ENCODE measurements around the gene HDLBP.
A peak's percentile ranks its signal among the peaks of the same experiment; 100 is the strongest.

HDLBP gene

DNA sequence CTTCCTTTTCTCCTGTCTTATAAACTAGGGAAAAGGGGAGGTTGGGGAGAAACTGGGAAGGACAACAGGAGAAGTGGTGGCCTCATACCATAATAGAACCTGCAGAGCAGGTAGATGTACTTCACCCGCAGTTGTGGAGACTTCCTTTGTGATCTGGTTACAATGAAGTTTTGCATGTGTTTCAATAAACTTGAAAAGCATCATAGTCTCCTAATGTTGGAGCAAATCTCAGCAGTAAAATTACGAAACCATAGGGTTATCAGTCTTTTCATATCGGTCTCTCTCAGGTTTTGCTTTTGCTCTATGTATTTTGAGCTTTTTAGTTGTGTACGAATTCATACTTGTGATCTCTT, 96.5 kb downstream of the HDLBP start:
- Histone ChIP-seq H3K36me3 (ENCODE audit: control insufficient read depth, insufficient read depth, low read length) (no peaks in the 10 kb centered on the region), H3K9me3 (ENCODE audit: control insufficient read depth, insufficient read depth, low read length) (no peaks in the 10 kb centered on the region), H3K4me1 (ENCODE audit: control insufficient read depth, insufficient read depth, low read length) (no peaks in the 10 kb centered on the region; the same call in 1 of the 2 replicates), H3K27ac (ENCODE audit: low read length) (no peak overlapping the region), H3K27me3 (ENCODE audit: control insufficient read depth, insufficient read depth, low read length) (no peaks in the 10 kb centered on the region), H3K4me3 (ENCODE audit: low read length) (no peak overlapping the region; the same call in 1 of the 2 replicates)
- no CpG with 5 or more reads among the region's 4 CpGs for WGBS (ENCODE audit: insufficient coverage, insufficient read length)
- no peak for DNase-seq (ENCODE audit: low read depth, low spot score)

DNA sequence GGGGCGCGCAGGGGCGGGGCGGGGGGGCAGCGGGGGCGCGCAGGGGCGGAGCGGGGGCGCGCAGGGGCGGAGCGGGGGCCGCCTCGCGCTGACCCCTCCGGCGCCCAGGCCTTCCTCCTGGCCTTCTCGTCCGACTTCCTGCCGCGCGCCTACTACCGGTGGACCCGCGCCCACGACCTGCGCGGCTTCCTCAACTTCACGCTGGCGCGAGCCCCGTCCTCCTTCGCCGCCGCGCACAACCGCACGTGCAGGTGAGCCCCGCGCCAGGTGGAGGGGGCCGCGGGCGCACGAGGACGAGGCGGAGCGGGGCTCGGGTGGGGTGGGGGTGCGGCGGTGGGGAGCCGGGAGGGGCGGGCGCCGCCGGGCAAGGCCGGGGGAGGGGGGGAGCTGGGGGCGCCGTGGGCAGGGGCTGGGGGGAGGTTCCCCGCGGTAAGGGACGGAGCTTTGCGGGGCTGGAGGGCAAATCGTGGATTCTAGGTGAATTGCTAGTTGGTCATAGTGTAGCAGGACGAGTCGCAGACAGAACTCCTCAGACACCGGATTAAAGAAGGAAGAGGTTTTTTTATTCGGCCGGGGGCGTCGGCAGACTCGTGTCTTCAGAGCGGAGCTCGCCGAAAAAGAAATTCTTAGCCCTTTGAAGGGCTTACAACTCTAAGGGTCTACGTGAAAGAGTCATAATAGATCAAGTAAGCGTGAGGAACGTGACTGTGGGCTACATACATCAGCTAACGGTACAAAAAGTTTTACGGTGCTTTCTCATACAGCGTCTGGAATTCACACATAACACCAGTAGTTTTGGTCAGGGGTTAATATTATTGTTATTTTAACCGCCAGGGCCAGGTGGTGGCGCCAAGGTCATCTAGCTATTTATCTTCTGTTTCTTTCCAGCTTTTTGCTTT, 97.1 kb downstream of the HDLBP start:
- Histone ChIP-seq H3K27ac (ENCODE audit: low read length) (no peak overlapping the region), H3K9me3 (ENCODE audit: control insufficient read depth, insufficient read depth, low read length) (no peaks in the 10 kb centered on the region), H3K4me3 (ENCODE audit: low read length) (peak overlapping the region; percentile 70; the same call in 1 of the 2 replicates), H3K4me1 (ENCODE audit: control insufficient read depth, insufficient read depth, low read length) (no peaks in the 10 kb centered on the region; the same call in 1 of the 2 replicates), H3K36me3 (ENCODE audit: control insufficient read depth, insufficient read depth, low read length) (no peaks in the 10 kb centered on the region), H3K27me3 (ENCODE audit: control insufficient read depth, insufficient read depth, low read length) (no peaks in the 10 kb centered on the region)
- no peak for DNase-seq (ENCODE audit: low read depth, low spot score)
- WGBS (ENCODE audit: insufficient coverage, insufficient read length): no CpG with 5 or more reads among the region's 83 CpGs

DNA sequence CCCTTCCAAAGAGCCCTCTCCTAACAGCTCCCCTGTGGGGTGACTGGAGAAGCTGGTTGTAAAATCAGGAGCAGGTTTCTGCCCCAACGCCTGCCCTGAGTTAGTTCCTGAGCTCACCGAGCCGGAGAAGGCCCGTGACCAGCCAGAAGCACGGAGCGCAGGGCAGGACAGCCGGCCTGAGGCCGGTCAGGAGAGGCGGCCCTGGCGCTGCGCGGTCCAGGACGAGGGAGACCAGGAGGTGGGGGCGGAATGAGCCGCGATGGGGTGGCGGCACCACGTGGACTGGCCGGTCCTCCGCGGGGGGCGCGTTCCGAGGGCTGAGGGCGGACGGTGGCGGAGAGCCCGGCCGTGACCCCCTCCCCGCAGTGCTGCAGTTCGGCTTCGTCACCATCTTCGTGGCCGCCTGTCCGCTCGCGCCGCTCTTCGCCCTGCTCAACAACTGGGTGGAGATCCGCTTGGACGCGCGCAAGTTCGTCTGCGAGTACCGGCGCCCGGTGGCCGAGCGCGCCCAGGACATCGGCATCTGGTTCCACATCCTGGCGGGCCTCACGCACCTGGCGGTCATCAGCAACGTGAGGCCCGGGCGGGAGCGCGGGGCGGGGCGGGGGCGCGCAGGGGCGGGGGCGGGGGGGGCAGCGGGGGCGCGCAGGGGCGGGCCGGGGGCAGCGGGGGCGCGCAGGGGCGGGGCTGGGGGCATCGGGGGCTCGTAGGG, 98.0 kb downstream of the HDLBP start:
- DNase-seq (ENCODE audit: low read depth, low spot score): no peak
- Histone ChIP-seq H3K9me3 (ENCODE audit: control insufficient read depth, insufficient read depth, low read length) (no peaks in the 10 kb centered on the region), H3K27me3 (ENCODE audit: control insufficient read depth, insufficient read depth, low read length) (no peaks in the 10 kb centered on the region), H3K4me1 (ENCODE audit: control insufficient read depth, insufficient read depth, low read length) (no peaks in the 10 kb centered on the region; the same call in 1 of the 2 replicates), H3K4me3 (ENCODE audit: low read length) (peak overlapping the region; percentile 55; the same call in 1 of the 2 replicates), H3K27ac (ENCODE audit: low read length) (no peak overlapping the region), H3K36me3 (ENCODE audit: control insufficient read depth, insufficient read depth, low read length) (no peaks in the 10 kb centered on the region)
- no CpG with 5 or more reads among the region's 77 CpGs for WGBS (ENCODE audit: insufficient coverage, insufficient read length)

DNA sequence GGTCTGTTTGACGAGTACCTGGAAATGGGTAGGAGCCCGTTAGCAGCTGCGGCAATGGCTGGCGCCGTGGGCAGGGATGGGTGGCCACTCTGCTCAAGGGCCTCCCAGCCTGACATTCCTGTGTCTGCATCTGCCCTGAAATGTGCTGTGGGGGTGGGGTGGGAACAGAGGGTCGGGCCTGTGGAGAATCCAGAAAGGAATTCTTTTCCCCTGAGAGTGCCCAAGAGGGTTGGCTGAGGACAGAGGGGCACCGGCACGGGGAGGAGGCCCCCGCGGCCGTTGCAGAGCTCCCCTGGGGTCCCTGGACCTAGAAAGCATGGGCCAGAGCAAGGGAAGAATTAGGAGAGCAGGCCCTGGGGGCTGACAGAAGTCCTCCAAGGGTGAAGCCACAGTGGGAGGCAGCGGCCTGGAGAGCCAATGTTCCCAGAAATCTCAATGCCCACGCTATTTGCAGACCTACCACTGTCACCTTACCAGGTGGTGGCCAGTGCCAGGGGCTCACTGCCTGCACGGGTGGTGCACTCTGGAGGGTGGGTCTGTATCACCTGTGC, 99.2 kb downstream of the HDLBP start:
- H3K4me3 ChIP-seq (ENCODE audit: low read length): no peak overlapping the region
- no peaks in the 10 kb centered on the region for H3K36me3 ChIP-seq (ENCODE audit: control insufficient read depth, insufficient read depth, low read length)
- no peak for DNase-seq (ENCODE audit: low read depth, low spot score)
- no peak overlapping the region for H3K27ac ChIP-seq (ENCODE audit: low read length)
- H3K27me3 ChIP-seq (ENCODE audit: control insufficient read depth, insufficient read depth, low read length): no peaks in the 10 kb centered on the region
- no peaks in the 10 kb centered on the region; the same call in 1 of the 2 replicates for H3K4me1 ChIP-seq (ENCODE audit: control insufficient read depth, insufficient read depth, low read length)
- H3K9me3 ChIP-seq (ENCODE audit: control insufficient read depth, insufficient read depth, low read length): no peaks in the 10 kb centered on the region
- no CpG with 5 or more reads among the region's 14 CpGs for WGBS (ENCODE audit: insufficient coverage, insufficient read length)

DNA sequence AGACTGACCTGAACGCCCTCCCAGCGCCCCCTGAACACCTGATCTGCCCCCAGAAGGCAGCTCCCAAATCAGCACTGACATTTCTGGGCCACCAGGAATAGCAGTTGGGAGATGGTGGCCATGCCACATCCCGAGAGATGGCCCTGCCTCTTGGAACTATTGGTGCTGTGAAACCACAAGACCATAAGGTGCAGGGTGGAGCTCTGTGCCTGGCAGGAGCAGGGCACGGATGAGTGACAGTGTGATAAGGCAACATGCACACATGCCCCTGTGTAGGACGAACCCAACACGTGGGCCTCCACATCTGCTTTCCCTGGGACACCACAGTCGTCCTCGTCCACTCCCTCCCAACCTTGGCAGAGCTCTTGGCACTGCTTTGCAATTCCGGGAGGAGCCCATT, 100.1 kb downstream of the HDLBP start:
- DNase-seq (ENCODE audit: low read depth, low spot score): no peak
- H3K4me3 ChIP-seq (ENCODE audit: low read length): no peak overlapping the region
- no peak overlapping the region for H3K27ac ChIP-seq (ENCODE audit: low read length)
- H3K9me3 ChIP-seq (ENCODE audit: control insufficient read depth, insufficient read depth, low read length): no peaks in the 10 kb centered on the region
- no peaks in the 10 kb centered on the region for H3K27me3 ChIP-seq (ENCODE audit: control insufficient read depth, insufficient read depth, low read length)
- no CpG with 5 or more reads among the region's 9 CpGs for WGBS (ENCODE audit: insufficient coverage, insufficient read length)
- no peaks in the 10 kb centered on the region for H3K36me3 ChIP-seq (ENCODE audit: control insufficient read depth, insufficient read depth, low read length)
- H3K4me1 ChIP-seq (ENCODE audit: control insufficient read depth, insufficient read depth, low read length): no peaks in the 10 kb centered on the region; the same call in none of the 2 replicates

DNA sequence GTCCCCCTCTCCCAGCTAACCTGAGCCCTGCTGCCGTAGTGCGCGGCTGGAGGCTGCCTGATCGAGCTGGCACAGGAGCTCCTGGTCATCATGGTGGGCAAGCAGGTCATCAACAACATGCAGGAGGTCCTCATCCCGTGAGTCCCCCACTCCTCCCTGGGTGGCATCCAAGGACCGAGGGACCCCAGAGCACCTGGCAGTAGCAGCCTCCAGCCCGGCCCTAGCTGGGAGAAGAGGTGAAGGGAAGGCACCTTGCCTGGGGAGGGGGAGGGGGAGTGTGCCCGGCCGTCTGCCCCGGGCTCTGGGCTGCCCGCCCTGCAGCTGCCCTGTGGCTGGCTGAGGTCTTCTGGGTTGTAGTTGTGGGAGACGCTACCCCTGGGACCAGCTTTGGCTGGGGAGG, 100.7 kb downstream of the HDLBP start:
- Histone ChIP-seq H3K36me3 (ENCODE audit: control insufficient read depth, insufficient read depth, low read length) (no peaks in the 10 kb centered on the region), H3K27ac (ENCODE audit: low read length) (no peak overlapping the region), H3K4me3 (ENCODE audit: low read length) (no peak overlapping the region), H3K9me3 (ENCODE audit: control insufficient read depth, insufficient read depth, low read length) (no peaks in the 10 kb centered on the region), H3K4me1 (ENCODE audit: control insufficient read depth, insufficient read depth, low read length) (no peaks in the 10 kb centered on the region; the same call in none of the 2 replicates), H3K27me3 (ENCODE audit: control insufficient read depth, insufficient read depth, low read length) (no peaks in the 10 kb centered on the region)
- DNase-seq (ENCODE audit: low read depth, low spot score): no peak
- WGBS (ENCODE audit: insufficient coverage, insufficient read length): no CpG with 5 or more reads among the region's 12 CpGs

DNA sequence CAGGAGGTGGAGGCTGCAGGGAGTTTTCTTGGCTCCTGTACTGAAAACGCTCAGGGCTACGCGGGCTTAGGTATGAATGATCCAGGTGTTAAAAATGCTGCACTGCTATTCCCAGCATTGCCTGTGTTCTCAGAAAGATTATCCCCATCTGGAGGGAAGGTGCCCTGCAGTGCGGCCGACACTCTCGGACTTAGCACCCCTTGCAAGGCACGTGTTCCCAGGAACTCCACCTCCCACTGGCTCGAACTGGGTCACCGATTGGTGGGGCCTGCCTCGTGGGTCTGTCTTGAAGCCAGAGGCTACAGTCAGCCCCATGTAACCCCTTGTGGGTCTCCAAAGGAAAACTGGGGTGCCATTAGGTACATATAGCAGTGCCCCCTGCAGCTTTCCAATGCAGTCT, 101.3 kb downstream of the HDLBP start:
- WGBS (ENCODE audit: insufficient coverage, insufficient read length): no CpG with 5 or more reads among the region's 10 CpGs
- no peak overlapping the region for H3K27ac ChIP-seq (ENCODE audit: low read length)

DNA sequence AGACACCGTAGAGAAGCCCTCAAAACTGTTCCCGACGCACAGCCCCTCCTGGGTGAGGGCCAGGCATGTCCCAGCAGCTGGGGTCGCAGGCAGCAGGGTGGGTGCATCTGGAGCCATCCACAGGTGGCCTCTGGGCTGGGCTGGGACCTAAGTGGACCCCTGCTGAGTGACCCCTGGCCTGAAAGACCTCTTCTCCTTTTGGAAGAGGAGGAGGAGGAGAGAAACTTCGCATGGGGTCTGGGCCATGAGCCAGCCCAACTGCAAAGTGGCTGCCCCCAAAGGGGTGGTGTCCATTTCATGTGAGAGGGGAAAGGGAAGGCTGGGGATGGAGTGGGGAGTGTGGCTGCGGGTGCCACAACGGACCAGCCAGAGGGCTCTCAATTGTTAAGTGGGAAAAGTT, 101.9 kb downstream of the HDLBP start:
- Histone ChIP-seq H3K4me1 (ENCODE audit: control insufficient read depth, insufficient read depth, low read length) (no peaks in the 10 kb centered on the region; the same call in none of the 2 replicates), H3K27ac (ENCODE audit: low read length) (no peak overlapping the region), H3K9me3 (ENCODE audit: control insufficient read depth, insufficient read depth, low read length) (no peaks in the 10 kb centered on the region), H3K36me3 (ENCODE audit: control insufficient read depth, insufficient read depth, low read length) (no peaks in the 10 kb centered on the region), H3K4me3 (ENCODE audit: low read length) (no peak overlapping the region), H3K27me3 (ENCODE audit: control insufficient read depth, insufficient read depth, low read length) (no peaks in the 10 kb centered on the region)
- no CpG with 5 or more reads among the region's 7 CpGs for WGBS (ENCODE audit: insufficient coverage, insufficient read length)
- no peak for DNase-seq (ENCODE audit: low read depth, low spot score)

More for the DNA sequence above, 101.3 kb downstream of the HDLBP start:
- H3K4me3 ChIP-seq (ENCODE audit: low read length): no peak overlapping the region
- H3K4me1 ChIP-seq (ENCODE audit: control insufficient read depth, insufficient read depth, low read length): no peaks in the 10 kb centered on the region; the same call in none of the 2 replicates
- H3K9me3 ChIP-seq (ENCODE audit: control insufficient read depth, insufficient read depth, low read length): no peaks in the 10 kb centered on the region
- no peak for DNase-seq (ENCODE audit: low read depth, low spot score)
- no peaks in the 10 kb centered on the region for H3K36me3 ChIP-seq (ENCODE audit: control insufficient read depth, insufficient read depth, low read length)
- no peaks in the 10 kb centered on the region for H3K27me3 ChIP-seq (ENCODE audit: control insufficient read depth, insufficient read depth, low read length)

DNA sequence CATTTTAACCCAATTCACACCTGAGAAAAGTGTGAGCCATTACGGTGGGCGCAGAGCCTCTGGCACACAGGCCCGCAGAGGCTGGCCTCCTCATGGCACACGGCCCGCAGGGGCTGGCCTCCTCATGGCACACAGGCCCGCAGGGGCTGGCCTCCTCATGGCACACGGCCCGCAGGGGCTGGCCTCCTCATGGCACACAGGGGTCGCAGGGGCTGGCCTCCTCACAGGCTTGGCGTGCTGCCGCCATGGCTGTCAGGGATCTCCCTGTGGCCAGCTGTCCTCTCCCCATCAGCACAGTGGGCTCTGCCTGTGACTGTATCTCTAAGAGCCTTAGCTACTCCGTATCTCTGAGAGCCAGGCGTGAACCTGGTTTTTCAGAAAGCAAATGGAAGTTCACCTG, 102.4 kb downstream of the HDLBP start:
- Histone ChIP-seq H3K27ac (ENCODE audit: low read length) (no peak overlapping the region), H3K27me3 (ENCODE audit: control insufficient read depth, insufficient read depth, low read length) (no peaks in the 10 kb centered on the region), H3K4me3 (ENCODE audit: low read length) (no peak overlapping the region), H3K9me3 (ENCODE audit: control insufficient read depth, insufficient read depth, low read length) (no peaks in the 10 kb centered on the region), H3K4me1 (ENCODE audit: control insufficient read depth, insufficient read depth, low read length) (no peaks in the 10 kb centered on the region; the same call in none of the 2 replicates), H3K36me3 (ENCODE audit: control insufficient read depth, insufficient read depth, low read length) (no peaks in the 10 kb centered on the region)
- no peak for DNase-seq (ENCODE audit: low read depth, low spot score)
- no CpG with 5 or more reads among the region's 13 CpGs for WGBS (ENCODE audit: insufficient coverage, insufficient read length)

DNA sequence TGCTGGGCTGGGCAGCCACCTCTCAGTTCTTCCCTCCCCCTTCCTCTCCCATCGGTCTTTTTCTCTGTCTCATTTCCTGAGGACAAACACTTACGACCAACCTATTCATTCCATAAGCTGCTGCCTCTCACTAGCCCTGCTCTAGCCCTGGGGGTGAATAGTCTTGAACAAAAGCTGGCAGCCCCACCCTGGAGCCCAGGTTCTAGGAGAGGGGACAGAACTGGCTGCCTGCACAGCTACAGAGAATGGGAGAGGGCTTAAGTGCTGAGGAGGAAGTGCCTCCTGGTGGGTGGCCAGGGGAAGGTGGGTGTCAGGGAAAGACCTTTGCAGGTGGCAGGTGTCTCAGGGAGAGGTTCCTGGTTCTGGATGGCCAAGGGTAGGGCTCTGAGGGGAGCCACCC, 104.2 kb downstream of the HDLBP start:
- Histone ChIP-seq H3K4me1 (ENCODE audit: control insufficient read depth, insufficient read depth, low read length) (no peaks in the 10 kb centered on the region; the same call in 1 of the 2 replicates), H3K27me3 (ENCODE audit: control insufficient read depth, insufficient read depth, low read length) (no peaks in the 10 kb centered on the region), H3K9me3 (ENCODE audit: control insufficient read depth, insufficient read depth, low read length) (no peaks in the 10 kb centered on the region), H3K27ac (ENCODE audit: low read length) (no peak overlapping the region), H3K4me3 (ENCODE audit: low read length) (no peak overlapping the region), H3K36me3 (ENCODE audit: control insufficient read depth, insufficient read depth, low read length) (no peaks in the 10 kb centered on the region)
- no CpG with 5 or more reads among the region's 2 CpGs for WGBS (ENCODE audit: insufficient coverage, insufficient read length)
- DNase-seq (ENCODE audit: low read depth, low spot score): no peak

Data from iPS DF 6.9 (cell line).